Measurements from ENCODE around the gene SLC44A4. TPM values are rescaled to one million over a fixed set of nuclear protein-coding genes. Genes with fewer than 3 reads are reported as not detected.

Gene SLC44A4
- total RNA-seq, 1 experiment from 2014 or later: 3.8 TPM

DNA sequence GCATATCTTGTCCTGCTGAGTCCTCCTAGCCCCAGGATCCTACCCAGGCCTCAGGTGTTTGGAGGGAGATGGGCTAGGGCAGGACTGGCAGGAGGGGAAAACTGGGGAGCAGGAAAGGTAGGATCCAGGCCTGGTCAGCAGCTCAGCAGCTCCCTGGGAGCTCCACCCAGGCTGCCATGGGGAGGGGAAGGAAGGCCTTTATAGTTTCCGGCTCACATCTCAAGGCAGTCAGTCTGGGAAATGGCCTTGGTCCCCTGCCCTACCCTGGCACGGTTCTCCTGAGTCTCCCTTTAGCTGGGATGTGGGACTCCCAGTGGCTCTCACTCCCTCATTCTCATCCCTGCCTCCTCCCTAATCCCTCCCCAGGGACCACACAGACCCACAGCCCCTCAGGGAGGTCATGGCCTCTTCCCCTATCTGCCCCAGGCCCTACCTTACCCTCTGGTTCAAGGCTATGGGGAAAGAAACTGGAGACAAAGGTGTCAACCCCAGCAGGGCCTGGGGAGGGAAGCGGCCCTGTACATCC is 1.6 kb downstream of the SLC44A4 start:
- Histone ChIP-seq H3K14ac (ENCODE audit: insufficient read depth, low read length) (no peak overlapping the region), H3K9ac (ENCODE audit: extremely low read depth, insufficient read length, low read length) (no peak overlapping the region), H3K27ac (ENCODE audit: insufficient read length, low read depth, low read length) (no peak overlapping the region), H3K79me2 (ENCODE audit: insufficient read depth, low read length) (no peaks in the 10 kb centered on the region), H3K56ac (ENCODE audit: insufficient read length, low read depth, low read length) (no peak overlapping the region), H3K9me3 (ENCODE audit: control insufficient read depth, low read depth, low read length) (no peaks in the 10 kb centered on the region), H2BK12ac (ENCODE audit: insufficient read length, low read depth, low read length) (no peak overlapping the region), H2BK15ac (ENCODE audit: low read depth, low read length) (no peak overlapping the region), H3K4me1 (ENCODE audit: insufficient read depth, low read length) (no peaks in the 10 kb centered on the region), H3K79me1 (ENCODE audit: insufficient read depth, low read depth, low read length, poor library complexity, severe bottlenecking) (no peaks in the 10 kb centered on the region), H2AK5ac (ENCODE audit: insufficient read length, low read length) (no peak overlapping the region), H2BK120ac (ENCODE audit: low read depth, low read length, poor library complexity, severe bottlenecking) (no peak overlapping the region), H3K27me3 (ENCODE audit: insufficient read depth, low read length) (no peaks in the 10 kb centered on the region), H2BK20ac (ENCODE audit: low read depth, low read length, poor library complexity, severe bottlenecking) (no peak overlapping the region), H4K20me1 (ENCODE audit: control insufficient read depth, insufficient read depth, insufficient read length) (no peaks in the 10 kb centered on the region), H4K8ac (replicated peaks; ENCODE audit: insufficient read length, low read depth, low read length) (no peak overlapping the region), H3K4me2 (ENCODE audit: insufficient read depth, insufficient read length, low read length) (no peak overlapping the region), H3K4ac (ENCODE audit: low read depth, low read length) (no peak overlapping the region), H3K23ac (ENCODE audit: insufficient read length, low read depth, low read length) (no peak overlapping the region), H4K5ac (ENCODE audit: insufficient read length, low read depth, low read length) (no peak overlapping the region), H3K18ac (ENCODE audit: insufficient read length, low read depth, low read length) (no peak overlapping the region), H2AFZ (ENCODE audit: low read length) (no peak overlapping the region), H3K23me2 (ENCODE audit: insufficient read length, low read depth, low read length, poor library complexity, severe bottlenecking) (no peaks in the 10 kb centered on the region), H4K91ac (ENCODE audit: insufficient read length, low read depth, low read length) (no peak overlapping the region), H2BK5ac (ENCODE audit: insufficient read length, low read length) (no peak overlapping the region), H3T11ph (ENCODE audit: low read length) (no peak overlapping the region)
- TF ChIP-seq, protein P1, sequence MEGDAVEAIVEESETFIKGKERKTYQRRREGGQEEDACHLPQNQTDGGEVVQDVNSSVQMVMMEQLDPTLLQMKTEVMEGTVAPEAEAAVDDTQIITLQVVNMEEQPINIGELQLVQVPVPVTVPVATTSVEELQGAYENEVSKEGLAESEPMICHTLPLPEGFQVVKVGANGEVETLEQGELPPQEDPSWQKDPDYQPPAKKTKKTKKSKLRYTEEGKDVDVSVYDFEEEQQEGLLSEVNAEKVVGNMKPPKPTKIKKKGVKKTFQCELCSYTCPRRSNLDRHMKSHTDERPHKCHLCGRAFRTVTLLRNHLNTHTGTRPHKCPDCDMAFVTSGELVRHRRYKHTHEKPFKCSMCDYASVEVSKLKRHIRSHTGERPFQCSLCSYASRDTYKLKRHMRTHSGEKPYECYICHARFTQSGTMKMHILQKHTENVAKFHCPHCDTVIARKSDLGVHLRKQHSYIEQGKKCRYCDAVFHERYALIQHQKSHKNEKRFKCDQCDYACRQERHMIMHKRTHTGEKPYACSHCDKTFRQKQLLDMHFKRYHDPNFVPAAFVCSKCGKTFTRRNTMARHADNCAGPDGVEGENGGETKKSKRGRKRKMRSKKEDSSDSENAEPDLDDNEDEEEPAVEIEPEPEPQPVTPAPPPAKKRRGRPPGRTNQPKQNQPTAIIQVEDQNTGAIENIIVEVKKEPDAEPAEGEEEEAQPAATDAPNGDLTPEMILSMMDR (conservative IDR thresholded peaks at IDR 0.05): no peak
- no CpG with 5 or more reads among the region's 3 CpGs for WGBS (ENCODE audit: extremely low coverage, insufficient read length, low lambda C conversion rate)
- no peak for DNase-seq
- Mint-ChIP-seq H3K9me3 (no peaks in the 10 kb centered on the region), H3K4me3 (no peak overlapping the region), H3K27me3 (ENCODE audit: low read depth) (no peaks in the 10 kb centered on the region; the same call in 1 of the 2 replicates), H3K27ac (no peak overlapping the region; a peak in 1 of 7 replicates), H3K36me3 (ENCODE audit: insufficient read depth in 1 of 3, low read depth in 3 of 3) (peaks cover 19 to 26% (median 26%) of the 10 kb centered on the region in 3 experiments; a peak in 6 of 7 replicates), H3K4me1 (peaks cover 3 to 27% of the 10 kb centered on the region in 2 experiments)
